ENCODE data around the gene HMGN1.

HMGN1 gene

DNA sequence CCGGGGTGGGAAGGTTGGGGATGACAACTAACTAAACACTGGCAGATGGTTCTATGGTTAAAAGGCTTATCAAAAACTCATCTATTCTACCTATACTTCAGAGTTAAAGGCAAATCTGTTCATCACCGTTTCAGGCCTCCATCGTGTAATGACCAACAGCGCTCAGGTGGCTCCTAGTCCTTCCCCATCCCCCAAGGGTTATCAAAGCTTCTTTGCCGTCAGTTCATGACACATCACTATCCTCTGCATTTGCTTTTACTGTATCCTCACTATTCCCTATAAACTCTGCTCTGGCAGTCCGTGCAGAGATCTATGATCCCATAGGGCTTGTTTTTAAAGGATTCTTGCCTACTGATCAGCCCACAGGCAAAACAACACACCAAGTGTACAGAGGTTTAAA is 8.2 kb downstream of the HMGN1 start:
- POLR2A ChIA-PET (ENCODE audit: low non-redundant PET), result no interaction called here
- TF ChIP-seq, protein P1, sequence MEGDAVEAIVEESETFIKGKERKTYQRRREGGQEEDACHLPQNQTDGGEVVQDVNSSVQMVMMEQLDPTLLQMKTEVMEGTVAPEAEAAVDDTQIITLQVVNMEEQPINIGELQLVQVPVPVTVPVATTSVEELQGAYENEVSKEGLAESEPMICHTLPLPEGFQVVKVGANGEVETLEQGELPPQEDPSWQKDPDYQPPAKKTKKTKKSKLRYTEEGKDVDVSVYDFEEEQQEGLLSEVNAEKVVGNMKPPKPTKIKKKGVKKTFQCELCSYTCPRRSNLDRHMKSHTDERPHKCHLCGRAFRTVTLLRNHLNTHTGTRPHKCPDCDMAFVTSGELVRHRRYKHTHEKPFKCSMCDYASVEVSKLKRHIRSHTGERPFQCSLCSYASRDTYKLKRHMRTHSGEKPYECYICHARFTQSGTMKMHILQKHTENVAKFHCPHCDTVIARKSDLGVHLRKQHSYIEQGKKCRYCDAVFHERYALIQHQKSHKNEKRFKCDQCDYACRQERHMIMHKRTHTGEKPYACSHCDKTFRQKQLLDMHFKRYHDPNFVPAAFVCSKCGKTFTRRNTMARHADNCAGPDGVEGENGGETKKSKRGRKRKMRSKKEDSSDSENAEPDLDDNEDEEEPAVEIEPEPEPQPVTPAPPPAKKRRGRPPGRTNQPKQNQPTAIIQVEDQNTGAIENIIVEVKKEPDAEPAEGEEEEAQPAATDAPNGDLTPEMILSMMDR (conservative IDR thresholded peaks at IDR 0.05; ENCODE audit: low read depth), result no peak
- CTCF ChIA-PET, result interaction anchor here (0.6 kb wide), 2 partner anchors 27 to 29 kb away, joined by 3 to 4 read pairs; partner anchors contain the start of gene BRWD1

DNA sequence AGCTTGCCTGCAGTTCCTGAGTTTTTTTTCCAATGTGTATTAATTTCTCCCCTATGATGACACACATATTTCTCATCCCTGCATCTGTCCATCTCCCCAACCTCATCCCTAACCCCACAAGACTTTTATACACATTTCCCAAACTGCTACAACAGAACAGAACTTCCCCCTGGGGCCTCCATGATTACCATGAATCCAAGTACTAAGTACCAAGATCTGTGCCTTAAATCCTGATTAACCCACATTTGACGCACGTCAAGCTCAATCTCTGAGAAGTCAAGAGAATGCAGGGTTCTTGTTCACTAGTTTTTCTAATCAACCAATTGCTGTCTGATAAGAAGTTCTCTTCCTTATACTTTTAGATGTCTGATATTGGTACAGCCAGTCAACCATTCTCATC is 9.7 kb downstream of the HMGN1 start:
- no peak overlapping the region for H3K27ac ChIP-seq
- ChIA-PET POLR2A (ENCODE audit: low non-redundant PET) (no interaction called here), CTCF (no interaction called here)
- TF ChIP-seq, protein P1 (conservative IDR thresholded peaks at IDR 0.05; ENCODE audit: low read depth), result no peak
- no peak for DNase-seq (ENCODE audit: low spot score)

More for the DNA sequence above, 8.2 kb downstream of the HMGN1 start:
- DNase-seq (ENCODE audit: low spot score), result no peak
- H3K27ac ChIP-seq, result no peak overlapping the region

DNA sequence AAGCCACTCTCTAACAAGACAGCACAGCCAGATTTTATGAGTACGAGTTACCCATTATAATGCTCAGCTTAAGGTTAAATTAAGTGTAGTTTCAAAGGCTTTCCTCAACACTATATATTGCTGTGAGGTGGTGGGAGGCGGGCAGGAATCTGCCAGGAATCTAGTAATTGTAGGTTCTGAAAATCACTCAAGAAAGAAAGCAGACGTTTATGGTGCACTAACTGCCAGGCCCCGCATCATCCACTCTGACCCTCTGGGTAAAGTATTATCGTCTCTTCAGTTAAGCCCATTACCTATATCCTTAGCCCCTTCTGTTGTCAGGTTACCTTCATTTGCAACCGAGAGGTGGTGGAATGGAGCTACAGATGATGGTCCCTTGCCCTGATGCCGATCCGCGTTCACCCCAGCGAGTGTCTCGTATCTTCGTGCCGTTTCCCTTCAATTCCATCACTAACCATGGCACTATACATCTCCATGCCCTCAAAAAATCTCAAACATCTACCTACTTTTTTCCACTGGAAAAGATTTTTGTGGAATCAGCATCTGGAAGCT is 12.4 kb downstream of the HMGN1 start:
- H3K27ac ChIP-seq, result no peak overlapping the region
- TF ChIP-seq, protein P1 (conservative IDR thresholded peaks at IDR 0.05; ENCODE audit: low read depth), result no peak
- DNase-seq (ENCODE audit: low spot score), result no peak
- POLR2A ChIA-PET (ENCODE audit: low non-redundant PET), result no interaction called here
- CTCF ChIA-PET, result interaction anchor here (0.6 kb wide), 1 partner anchor 90 kb away, joined by 3 read pairs; no protein-coding TSS in a partner anchor

DNA sequence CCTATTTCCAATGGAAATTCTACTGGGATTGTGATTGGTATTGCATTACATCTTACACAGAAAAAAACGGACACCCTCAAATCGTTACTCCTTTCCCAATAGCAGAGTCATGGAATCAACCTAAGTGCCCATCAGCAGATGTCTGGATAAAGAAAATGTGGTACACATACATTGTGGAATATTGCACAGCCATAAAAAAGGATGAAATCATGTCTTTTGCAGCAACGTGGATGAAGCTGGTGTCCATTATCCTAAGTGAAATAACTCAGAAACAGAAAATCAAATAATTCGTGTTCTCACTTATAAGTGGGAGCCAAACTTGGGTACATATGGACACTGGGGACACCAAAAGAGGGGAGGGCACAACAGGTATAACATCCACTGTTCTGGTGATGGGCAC is 14.3 kb downstream of the HMGN1 start:
- TF ChIP-seq, protein P1 (conservative IDR thresholded peaks at IDR 0.05; ENCODE audit: low read depth), result no peak
- CTCF ChIA-PET, result interaction anchor here (0.6 kb wide), 1 partner anchor 14 kb away, joined by 4 read pairs; no protein-coding TSS in a partner anchor
- no peak for DNase-seq (ENCODE audit: low spot score)
- H3K27ac ChIP-seq, result no peak overlapping the region
- POLR2A ChIA-PET (ENCODE audit: low non-redundant PET), result no interaction called here

DNA sequence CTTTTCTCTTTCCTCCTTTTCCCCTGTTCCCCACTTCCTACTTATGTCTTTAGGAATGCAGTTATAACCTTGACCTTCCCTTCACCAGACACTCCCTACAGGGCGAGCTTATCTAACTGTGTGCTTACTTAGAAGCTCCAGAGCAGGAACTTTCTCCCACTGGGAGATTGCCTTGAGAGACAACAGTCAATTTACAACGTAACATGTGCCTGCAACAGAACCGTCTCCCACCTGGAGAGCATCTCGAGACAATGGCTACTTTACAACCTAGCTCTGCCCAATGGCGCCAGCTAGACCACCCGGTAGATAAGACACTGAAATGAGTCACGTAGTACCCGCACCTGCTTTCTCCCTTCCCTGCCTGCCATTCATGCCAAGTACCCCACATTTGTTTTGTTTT is 16.7 kb downstream of the HMGN1 start:
- CTCF ChIA-PET, result interaction anchor here (0.6 kb wide), 1 partner anchor 30 kb away, joined by 5 read pairs; no protein-coding TSS in a partner anchor
- no peak overlapping the region for H3K27ac ChIP-seq
- no peak for DNase-seq (ENCODE audit: low spot score)
- POLR2A ChIA-PET (ENCODE audit: low non-redundant PET), result no interaction called here
- TF ChIP-seq, protein P1 (conservative IDR thresholded peaks at IDR 0.05; ENCODE audit: low read depth), result no peak

DNA sequence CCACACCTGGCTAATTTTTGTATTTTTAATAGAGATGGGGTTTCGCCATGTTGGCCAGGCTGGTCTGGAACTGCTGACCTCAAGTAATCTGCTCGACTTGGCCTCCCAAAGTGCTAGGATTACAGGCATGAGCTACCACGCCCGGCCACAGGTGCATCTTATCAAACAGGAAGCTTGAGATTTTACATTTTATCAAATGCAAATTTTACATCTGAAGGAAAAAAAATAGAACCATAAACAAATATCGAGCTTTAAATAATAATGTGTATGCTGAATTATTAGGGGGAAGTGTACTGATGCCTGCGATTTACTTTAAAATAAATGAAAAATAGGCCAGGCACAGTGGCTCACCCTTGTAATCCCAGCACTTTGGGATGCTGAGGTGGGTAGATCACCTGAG is 18.9 kb downstream of the HMGN1 start:
- CTCF ChIA-PET, result no interaction called here
- DNase-seq (ENCODE audit: low spot score), result no peak
- TF ChIP-seq, protein P1 (conservative IDR thresholded peaks at IDR 0.05; ENCODE audit: low read depth), result no peak
- H3K27ac ChIP-seq, result no peak overlapping the region
- POLR2A ChIA-PET (ENCODE audit: low non-redundant PET), result no interaction called here
